Fibroblast of villous mesenchyme (primary cell): ENCODE results near the gene PACS2. TPM values are rescaled to one million over a fixed set of nuclear protein-coding genes. Genes with fewer than 3 reads are reported as not detected.

Source experiments
- DNase-seq: peaks from one replicate; pipeline ENCODE4 v3.0.0-alpha.2; 2010; ENCODE audit warnings: low read depth
- H3K4me3 ChIP-seq: 2 replicates; pipeline ENCODE4 v1.5.1; 2011; ENCODE audit warnings: low read depth, mild to moderate bottlenecking, low read length
- total RNA-seq: library from RNA; depleted of rRNA; stranded (reverse); fragments of >200 nt; gene quantifications from 2 replicates; pipeline ENCODE4 v1.2.3, GENCODE V29; 2012
- TF ChIP-seq, protein P1 (sequence below): IDR thresholded peaks from 2 replicates; pipeline ENCODE4 v1.5.1; 2012; ENCODE audit warnings: low read depth, mild to moderate bottlenecking, low read length; ENCODE audit not compliant: insufficient read depth

The PACS2 gene
- total RNA-seq, 1 donor: 35.0 TPM

DNA sequence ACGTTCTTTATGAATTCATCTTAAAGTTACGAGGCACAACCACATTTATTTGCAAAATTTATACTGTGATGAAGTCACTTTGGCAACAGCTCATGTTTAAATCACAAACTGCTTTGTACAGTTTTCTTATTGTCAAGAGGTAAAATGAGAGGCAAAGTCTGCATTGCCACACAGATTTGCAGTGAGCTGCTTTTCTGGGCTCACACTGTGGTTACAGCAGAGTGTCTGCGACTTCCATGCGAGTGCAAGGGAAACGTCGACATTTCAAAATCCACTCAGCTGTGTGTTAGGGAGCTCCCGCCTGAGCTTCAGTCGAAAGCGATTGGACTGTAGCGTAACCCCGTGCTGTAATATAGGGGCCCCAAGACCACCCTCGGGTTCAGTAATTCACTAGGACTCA, 118.1 kb downstream of the PACS2 start:
- H3K4me3 ChIP-seq: no peak overlapping the region
- TF ChIP-seq, protein P1, sequence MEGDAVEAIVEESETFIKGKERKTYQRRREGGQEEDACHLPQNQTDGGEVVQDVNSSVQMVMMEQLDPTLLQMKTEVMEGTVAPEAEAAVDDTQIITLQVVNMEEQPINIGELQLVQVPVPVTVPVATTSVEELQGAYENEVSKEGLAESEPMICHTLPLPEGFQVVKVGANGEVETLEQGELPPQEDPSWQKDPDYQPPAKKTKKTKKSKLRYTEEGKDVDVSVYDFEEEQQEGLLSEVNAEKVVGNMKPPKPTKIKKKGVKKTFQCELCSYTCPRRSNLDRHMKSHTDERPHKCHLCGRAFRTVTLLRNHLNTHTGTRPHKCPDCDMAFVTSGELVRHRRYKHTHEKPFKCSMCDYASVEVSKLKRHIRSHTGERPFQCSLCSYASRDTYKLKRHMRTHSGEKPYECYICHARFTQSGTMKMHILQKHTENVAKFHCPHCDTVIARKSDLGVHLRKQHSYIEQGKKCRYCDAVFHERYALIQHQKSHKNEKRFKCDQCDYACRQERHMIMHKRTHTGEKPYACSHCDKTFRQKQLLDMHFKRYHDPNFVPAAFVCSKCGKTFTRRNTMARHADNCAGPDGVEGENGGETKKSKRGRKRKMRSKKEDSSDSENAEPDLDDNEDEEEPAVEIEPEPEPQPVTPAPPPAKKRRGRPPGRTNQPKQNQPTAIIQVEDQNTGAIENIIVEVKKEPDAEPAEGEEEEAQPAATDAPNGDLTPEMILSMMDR: no peak
- no peak for DNase-seq

DNA sequence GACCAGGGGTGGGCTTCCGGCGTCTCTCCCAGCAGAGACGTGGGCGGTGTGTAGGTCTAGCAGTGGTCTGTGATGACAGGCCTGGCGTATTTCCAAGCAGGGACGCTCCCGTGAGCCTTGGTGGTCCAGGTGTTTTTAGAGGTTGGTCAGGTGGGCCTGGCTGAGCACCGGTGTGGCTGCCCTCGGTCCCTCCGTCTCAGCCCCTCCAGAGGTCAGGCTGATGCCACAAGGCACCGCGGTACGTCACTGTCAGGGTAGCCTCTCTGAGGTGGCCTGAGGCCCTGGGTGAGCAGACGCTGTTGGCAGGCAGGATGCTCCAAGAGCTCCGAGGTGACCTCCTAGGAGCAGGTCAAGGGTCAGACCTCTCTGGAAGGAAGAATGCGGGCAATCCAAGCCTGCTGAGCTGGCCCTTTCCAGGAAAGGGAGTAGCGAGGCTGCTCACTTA, 118.6 kb downstream of the PACS2 start:
- no peak for DNase-seq
- TF ChIP-seq, protein P1: no peak
- H3K4me3 ChIP-seq: no peak overlapping the region

DNA sequence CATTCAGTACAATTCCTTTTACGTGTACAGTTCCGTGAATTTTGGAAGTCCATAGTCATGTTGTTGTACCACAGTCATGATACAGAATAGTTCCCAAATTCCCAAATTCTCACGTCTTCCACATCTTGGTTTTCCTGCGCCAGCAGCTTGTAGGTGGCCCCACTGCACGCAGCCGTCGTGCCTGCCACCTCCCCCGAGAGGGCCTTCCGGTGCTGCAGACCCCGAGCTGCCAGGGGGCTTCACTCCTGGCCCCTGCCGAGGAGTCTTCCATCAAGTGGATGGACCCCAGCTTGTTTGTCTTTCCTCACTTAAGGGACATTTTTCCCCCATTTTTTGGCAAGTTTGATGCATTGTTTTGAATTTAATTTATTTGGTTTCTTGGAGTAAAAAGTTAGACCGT, 121.9 kb downstream of the PACS2 start:
- TF ChIP-seq, protein P1: no peak
- no peak overlapping the region for H3K4me3 ChIP-seq
- DNase-seq: no peak

- TF ChIP-seq, protein P1: no peak
- H3K4me3 ChIP-seq: no peak overlapping the region
- DNase-seq: no peak
Observed at GRCh38 chr14:105436891-105437722, 122.6 kb downstream of the PACS2 start.

- TF ChIP-seq, protein P1: no peak
Observed at GRCh38 chr14:105437723-105438500, 123.4 kb downstream of the PACS2 start.

GRCh38 chr14:105439179-105439578, 124.6 kb downstream of the PACS2 start:
- H3K4me3 ChIP-seq: no peak overlapping the region
- no peak for DNase-seq
- TF ChIP-seq, protein P1: no peak

More at GRCh38 chr14:105437723-105438500, 123.4 kb downstream of the PACS2 start:
- no peak overlapping the region for H3K4me3 ChIP-seq
- DNase-seq: no peak
